AG09309 (cell line): ENCODE results near the gene TMEM269.
A peak's percentile ranks its signal among the peaks of the same experiment; 100 is the strongest.

Experiments
- DNase-seq: peaks from one replicate; pipeline ENCODE4 v3.0.0-alpha.2; 2010; ENCODE audit warnings: low read depth
- H3K4me3 ChIP-seq: 2 replicates; pipeline ENCODE4 v1.5.1; 2011; ENCODE audit warnings: mild to moderate bottlenecking, low read depth, low read length, moderate library complexity; ENCODE audit not compliant: control insufficient read depth
- TF ChIP-seq, protein P1 (sequence below): IDR thresholded peaks from 2 replicates; pipeline ENCODE4 v1.5.1; 2011; ENCODE audit warnings: mild to moderate bottlenecking, low read depth, low read length, inconsistent platforms; ENCODE audit not compliant: insufficient read depth, control insufficient read depth; ENCODE audit errors: missing control alignments

Gene TMEM269

DNA sequence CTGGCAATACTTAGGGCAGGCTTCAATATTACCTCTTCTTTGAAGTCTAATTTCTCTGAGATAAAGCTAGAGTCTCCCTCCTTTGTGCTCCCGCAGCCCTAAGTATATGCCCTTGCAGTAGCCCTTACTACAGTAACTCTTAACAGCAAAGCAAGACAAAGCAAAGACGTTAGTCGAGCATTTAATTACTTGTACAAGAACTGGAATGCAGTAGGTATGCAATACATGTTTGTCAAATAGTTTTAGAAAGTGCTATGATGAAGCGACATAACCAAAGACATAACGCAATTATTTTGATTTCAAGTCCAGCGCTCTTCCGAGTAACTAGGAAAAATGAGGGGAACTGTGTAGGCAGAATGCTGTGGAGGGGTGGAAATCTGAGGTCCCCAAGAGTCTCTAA lies 19.5 kb upstream of the TMEM269 start:
- DNase-seq, result no peak
- TF ChIP-seq, protein P1, sequence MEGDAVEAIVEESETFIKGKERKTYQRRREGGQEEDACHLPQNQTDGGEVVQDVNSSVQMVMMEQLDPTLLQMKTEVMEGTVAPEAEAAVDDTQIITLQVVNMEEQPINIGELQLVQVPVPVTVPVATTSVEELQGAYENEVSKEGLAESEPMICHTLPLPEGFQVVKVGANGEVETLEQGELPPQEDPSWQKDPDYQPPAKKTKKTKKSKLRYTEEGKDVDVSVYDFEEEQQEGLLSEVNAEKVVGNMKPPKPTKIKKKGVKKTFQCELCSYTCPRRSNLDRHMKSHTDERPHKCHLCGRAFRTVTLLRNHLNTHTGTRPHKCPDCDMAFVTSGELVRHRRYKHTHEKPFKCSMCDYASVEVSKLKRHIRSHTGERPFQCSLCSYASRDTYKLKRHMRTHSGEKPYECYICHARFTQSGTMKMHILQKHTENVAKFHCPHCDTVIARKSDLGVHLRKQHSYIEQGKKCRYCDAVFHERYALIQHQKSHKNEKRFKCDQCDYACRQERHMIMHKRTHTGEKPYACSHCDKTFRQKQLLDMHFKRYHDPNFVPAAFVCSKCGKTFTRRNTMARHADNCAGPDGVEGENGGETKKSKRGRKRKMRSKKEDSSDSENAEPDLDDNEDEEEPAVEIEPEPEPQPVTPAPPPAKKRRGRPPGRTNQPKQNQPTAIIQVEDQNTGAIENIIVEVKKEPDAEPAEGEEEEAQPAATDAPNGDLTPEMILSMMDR, result no peak
- peak overlapping the region; percentile 98 for H3K4me3 ChIP-seq

DNA sequence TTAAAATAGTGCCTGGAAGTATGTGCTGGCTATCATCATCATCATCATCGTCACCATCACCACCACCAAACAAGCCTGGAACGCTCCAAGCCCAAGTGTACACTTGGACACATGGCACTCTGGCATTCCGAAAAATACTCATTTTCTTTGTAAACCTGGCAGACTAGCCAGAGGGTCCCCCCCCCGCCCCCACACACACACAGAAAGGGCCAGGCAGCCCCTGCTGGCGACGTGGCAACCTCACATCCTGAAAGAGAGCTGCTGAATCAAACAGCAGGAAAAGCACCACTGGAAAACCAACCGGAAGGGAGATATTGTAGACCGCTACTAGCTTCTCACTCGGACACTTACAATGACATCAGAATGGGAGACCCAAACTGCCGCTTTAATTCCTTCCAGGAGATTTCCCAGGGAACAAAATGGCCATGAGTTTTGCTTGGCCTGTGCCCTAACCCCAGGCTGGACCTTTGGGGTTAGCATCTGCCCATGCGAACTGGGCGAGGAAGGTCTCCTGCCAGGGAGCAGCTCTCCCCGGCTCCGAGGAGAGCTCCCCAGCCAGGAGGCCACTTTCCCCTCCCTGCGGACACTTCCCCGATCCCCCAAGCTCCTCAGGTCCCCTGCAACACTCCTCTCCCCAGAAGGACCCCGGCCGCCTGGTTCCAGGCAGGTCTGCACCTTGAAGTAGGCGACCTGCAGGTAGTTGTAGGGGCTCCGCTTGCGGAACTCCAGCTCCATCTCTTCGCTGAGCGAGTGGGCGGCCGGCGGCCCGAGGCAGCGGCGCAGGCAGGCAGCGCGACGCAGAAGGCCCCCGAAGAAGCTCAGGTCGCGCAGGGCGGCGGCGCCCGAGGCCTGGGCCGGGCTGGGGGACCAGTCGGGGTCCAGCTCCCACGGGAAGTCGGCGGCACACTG lies 18.7 kb upstream of the TMEM269 start:
- peak overlapping the region; percentile 98 for H3K4me3 ChIP-seq
- TF ChIP-seq, protein P1, result peak; percentile 59
- peak; percentile 55 for DNase-seq

DNA sequence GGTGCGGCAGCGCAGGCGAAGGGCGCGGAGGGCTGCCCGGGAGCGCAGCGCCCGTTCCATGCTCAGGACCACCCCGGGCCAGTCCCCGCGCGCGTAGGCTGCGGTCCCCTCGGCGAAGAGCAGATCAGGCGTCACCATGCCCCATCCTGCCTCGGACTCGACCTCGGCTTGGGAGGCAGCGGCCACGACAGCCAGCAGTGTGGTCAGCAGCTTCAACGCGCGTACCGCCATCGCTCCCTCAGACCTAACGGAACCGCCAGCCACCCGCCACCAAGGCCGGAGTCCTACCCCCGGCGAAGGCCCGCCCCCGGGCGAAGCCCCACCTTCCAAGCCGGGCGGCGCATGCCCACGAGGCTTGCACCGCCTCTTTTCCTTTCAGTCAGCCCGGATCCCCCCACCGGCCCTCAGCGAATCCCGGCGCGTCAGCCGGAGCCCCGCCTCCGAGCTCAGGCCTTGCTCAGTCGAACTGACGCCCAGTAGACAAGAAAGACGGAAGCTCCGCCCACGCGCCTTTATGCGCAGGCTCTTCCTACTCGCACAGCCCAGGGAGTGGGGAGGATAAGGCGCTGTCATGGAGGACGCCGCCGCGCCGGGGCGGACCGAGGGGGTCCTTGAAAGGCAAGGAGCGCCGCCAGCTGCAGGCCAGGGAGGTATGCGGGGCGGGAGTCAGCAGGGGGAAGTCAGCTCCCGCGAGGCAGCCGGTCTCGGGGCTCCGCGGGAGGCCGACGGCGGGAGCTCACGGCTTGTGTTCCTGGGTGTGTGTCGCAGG lies 17.9 kb upstream of the TMEM269 start, which contains the start of the genes C1orf50 and P3H1:
C1orf50 (plus strand) TSS at position 509 of the 769 bp plus-strand sequence; CDS start at position 572, 63 bp downstream.
P3H1 (minus strand) TSS at position 288 of the 769 bp plus-strand sequence; CDS start at position 231, 57 bp downstream.
- TF ChIP-seq, protein P1, result no peak
- DNase-seq, result peak; percentile 97
- peak within 1 kb of the TSS; percentile 98 for H3K4me3 ChIP-seq

DNA sequence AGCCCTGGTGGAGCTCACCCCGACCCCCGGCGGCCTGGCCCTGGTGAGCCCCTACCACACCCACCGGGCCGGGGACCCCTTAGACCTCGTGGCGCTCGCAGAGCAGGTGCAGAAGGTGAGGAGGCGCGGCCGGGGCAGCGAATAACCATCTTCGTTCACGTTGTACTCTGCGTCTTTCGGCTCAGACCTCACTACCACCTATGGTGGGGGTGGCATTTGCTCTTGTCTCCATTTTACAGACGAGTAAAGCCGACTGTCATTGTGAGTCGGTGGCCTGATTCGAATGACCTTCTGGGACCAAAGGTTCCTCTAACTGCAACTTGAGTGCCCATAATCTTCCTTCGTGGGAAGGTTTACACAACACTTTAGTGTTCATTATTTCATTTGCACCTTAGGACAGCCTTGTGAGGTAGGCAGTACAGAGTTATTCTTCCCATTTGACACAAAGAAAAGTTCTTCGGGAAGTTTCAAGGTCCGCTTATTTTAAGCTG lies 17.2 kb upstream of the TMEM269 start:
- DNase-seq, result no peak
- peak overlapping the region; percentile 98 for H3K4me3 ChIP-seq
- TF ChIP-seq, protein P1, result no peak

DNA sequence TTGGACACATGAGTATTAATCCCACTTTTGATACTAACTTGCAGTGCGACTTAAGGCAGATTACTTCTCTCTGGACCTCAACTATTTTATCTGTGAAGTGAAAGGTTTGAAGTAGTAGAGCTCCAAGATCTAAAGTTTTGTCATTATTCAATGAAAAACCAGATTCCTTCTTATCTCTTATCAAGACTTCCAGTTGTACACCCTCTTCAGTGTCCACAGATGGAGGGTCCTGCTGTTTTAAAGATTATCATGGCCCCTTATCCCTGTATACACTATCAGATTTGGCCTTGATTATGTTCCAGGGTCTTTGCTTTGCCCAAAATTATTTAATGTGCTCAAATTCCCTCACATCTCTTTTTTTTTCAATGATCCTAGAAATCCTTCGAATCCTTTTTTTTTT lies 16.6 kb upstream of the TMEM269 start:
- DNase-seq, result no peak
- TF ChIP-seq, protein P1, result no peak
- no peak overlapping the region; the same call in 1 of the 2 replicates for H3K4me3 ChIP-seq

DNA sequence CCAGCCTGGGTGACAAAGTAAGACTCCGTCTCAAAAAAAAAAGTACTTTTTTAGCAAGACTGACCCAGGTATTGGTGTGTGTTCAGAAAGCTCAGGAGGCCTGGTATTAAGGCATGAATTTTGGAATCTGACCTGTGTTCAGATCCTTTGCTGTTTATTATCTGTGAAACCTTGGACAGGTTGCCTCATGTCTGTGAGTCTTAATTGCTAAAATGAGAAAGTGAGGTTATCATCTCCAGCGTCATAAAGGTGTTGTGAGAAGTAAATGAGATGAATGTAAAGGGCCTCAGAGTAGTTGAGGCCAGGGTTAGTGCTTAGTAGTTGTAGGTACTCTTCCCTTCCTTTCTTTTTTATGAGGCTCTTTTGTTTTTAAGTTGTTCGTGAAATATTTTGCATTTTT lies 15.0 kb upstream of the TMEM269 start:
- no peak overlapping the region for H3K4me3 ChIP-seq
- no peak for DNase-seq
- TF ChIP-seq, protein P1, result no peak
